Kidney epithelial cell (primary cell): ENCODE results near the gene ZNF749. TPM values are rescaled to one million over a fixed set of nuclear protein-coding genes. Genes with fewer than 3 reads are reported as not detected.

Source experiments
- DNase-seq: peaks from one replicate; pipeline ENCODE4 v3.0.0-alpha.2; 2010; ENCODE audit warnings: low read depth
- H3K27me3 ChIP-seq: 2 replicates; pipeline ENCODE4 v1.6.0; 2011; ENCODE audit warnings: low read length; ENCODE audit not compliant: control insufficient read depth, insufficient read depth
- H3K36me3 ChIP-seq: 2 replicates; pipeline ENCODE4 v1.5.1; 2011; ENCODE audit warnings: low read length; ENCODE audit not compliant: control insufficient read depth, insufficient read depth
- H3K4me3 ChIP-seq: 2 replicates; pipeline ENCODE4 v1.5.1; 2011; ENCODE audit warnings: low read depth, mild to moderate bottlenecking, control low read depth, low read length
- total RNA-seq: library from RNA; depleted of rRNA; stranded (reverse); fragments of >200 nt; gene quantifications from 2 replicates; pipeline ENCODE4 v1.2.3, GENCODE V29; 2015
- TF ChIP-seq, protein P1 (sequence below): IDR thresholded peaks from 2 replicates; pipeline ENCODE4 v1.5.1; 2011; ENCODE audit warnings: mild to moderate bottlenecking, moderate library complexity, low read length, control low read depth, inconsistent platforms; ENCODE audit not compliant: insufficient read depth, poor library complexity, severe bottlenecking

Gene ZNF749
- total RNA-seq, 1 donor from 2014 or later: 14.3 TPM

DNA sequence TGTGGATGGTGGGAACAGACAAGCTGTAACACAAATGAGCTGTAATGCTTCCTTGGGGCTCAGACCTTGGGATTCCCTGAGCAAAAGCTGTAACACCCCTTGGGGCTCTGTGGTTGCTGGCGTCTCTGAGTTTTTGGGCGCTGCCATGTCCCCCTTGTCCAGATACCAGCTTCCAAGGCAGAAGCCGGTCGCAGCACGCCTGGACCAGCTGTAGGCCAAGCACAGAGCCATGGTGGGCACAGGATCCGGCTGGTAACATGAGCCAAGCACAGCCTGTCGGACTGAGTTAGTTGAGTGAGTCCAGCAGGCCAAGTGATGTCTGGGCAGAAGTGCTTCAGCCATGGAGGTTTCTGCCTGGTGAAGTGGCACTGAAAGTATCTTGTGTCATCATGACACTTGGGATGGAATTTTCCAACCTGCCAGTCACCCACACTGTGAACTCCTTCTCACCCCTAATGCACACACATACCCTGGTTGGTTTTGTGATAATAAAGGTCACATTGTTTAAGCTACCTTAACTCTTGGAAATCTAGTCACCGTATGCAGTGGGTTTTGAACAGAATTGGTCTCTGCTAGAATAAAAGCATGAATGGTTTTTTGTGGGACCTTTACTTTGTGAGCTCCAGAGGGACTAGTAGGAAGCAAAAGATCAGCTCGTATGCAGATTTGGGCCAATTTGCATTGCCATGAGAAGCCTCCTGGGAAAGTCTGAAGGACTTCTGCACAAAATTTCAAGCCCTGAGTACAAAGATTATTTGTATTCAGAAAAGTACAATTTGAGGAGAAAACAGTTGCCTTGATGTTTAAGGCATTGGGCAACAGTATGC lies 31.2 kb upstream of the ZNF749 start:
- no peak for DNase-seq
- no peaks in the 10 kb centered on the region for H3K36me3 ChIP-seq
- TF ChIP-seq, protein P1, sequence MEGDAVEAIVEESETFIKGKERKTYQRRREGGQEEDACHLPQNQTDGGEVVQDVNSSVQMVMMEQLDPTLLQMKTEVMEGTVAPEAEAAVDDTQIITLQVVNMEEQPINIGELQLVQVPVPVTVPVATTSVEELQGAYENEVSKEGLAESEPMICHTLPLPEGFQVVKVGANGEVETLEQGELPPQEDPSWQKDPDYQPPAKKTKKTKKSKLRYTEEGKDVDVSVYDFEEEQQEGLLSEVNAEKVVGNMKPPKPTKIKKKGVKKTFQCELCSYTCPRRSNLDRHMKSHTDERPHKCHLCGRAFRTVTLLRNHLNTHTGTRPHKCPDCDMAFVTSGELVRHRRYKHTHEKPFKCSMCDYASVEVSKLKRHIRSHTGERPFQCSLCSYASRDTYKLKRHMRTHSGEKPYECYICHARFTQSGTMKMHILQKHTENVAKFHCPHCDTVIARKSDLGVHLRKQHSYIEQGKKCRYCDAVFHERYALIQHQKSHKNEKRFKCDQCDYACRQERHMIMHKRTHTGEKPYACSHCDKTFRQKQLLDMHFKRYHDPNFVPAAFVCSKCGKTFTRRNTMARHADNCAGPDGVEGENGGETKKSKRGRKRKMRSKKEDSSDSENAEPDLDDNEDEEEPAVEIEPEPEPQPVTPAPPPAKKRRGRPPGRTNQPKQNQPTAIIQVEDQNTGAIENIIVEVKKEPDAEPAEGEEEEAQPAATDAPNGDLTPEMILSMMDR: no peak
- no peak overlapping the region for H3K4me3 ChIP-seq
- H3K27me3 ChIP-seq: no peaks in the 10 kb centered on the region

DNA sequence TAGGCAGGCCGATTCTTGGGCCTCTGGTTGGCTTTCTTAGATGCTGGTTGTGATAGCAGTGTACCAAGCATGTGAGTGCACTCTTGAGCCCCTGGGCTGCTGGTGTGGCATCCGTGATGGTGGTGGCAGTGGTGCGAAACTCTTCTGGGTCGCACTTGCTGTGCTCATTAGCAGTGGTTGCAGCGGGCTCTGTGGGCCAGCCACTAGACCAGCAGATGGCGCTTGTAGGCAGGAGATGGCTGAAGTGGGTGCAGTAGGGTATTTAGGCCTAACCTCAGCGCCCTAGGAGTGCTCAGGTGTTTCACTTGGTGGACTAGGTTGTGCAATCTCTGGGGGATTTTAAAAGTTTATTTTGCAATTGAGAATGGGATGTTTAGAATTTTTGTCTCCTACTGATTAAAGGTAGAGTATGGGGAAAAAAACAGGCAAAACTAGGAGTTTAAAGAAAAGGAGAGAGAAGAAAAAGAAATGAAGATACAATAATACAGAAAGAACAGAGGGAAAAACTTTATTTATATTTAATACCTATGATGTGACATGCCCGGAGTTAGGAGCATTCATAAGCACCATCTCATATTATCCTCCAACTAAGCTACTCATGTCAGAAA lies 28.5 kb upstream of the ZNF749 start:
- H3K4me3 ChIP-seq: no peak overlapping the region
- TF ChIP-seq, protein P1: peak; percentile 61
- no peaks in the 10 kb centered on the region for H3K27me3 ChIP-seq
- no peak for DNase-seq
- no peaks in the 10 kb centered on the region for H3K36me3 ChIP-seq

DNA sequence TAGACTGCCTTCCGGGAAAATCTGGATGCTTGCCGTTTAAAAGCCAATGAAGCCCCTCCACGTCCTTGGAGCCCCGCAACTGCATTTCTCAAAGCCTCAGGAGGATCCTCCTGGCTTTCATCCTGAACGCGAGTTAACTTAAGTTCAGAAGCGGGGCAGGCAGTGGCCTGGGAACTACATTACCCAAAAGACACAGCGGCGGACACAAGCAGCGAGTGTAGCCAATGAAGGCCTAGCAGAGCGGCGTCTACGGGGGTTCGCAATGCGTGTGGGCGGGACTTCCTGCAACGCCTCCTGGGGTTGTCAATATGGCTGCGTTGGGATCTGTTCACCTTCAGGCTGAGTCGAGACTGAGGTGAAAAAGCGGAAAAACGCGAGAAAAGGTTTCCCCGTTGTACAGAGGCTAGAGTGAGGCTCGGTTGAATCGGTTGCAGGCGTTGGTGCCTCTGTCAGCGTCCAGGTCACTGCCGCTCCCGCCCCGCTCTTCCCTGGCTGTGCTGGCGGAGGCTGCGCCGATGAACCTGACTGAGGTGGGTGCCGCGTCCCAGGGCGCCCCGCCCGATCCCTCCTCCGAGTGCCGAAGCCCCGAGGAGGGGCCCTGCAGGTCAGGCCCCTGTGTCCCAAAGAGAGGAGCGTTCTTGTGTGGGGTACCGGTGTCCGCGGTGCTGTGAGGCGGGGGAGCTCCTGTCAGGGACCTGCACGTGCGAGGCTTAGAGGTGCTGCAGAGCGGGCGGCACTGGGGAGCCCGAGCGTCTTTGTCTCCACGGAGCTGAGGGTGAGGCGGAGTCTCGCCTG lies 24.1 kb upstream of the ZNF749 start, which contains the start of gene ZNF17:
Gene ZNF17, plus strand, starts transcription at position 285 of the 795 bp plus-strand sequence. CDS start 2,455 bp downstream, outside the sequence.
- no peaks in the 10 kb centered on the region for H3K27me3 ChIP-seq
- H3K36me3 ChIP-seq: peaks cover 2% of the 10 kb centered on the region
- H3K4me3 ChIP-seq: peak within 1 kb of the TSS; percentile 94
- TF ChIP-seq, protein P1: no peak
- peak; percentile 85 for DNase-seq

DNA sequence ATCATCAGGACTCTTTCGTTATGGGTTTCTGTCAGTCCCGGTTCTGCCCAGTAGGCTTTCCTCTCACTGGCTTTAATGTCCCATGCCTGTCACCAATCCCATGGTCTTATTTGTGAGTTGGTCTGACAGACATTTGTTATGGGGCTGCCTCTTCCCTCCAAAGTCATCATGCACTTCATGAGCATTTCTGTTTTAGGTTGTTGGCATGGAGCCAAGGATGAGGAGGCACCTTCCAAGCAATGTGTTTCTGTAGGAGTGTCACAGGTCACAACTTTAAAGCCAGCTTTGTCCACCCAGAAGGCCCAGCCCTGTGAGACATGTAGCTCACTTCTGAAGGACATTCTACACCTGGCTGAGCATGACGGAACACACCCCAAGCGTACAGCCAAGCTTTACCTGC lies 15.7 kb upstream of the ZNF749 start:
- no peak for DNase-seq
- TF ChIP-seq, protein P1: no peak
- peaks cover 4% of the 10 kb centered on the region for H3K36me3 ChIP-seq
- no peaks in the 10 kb centered on the region for H3K27me3 ChIP-seq
- H3K4me3 ChIP-seq: no peak overlapping the region

DNA sequence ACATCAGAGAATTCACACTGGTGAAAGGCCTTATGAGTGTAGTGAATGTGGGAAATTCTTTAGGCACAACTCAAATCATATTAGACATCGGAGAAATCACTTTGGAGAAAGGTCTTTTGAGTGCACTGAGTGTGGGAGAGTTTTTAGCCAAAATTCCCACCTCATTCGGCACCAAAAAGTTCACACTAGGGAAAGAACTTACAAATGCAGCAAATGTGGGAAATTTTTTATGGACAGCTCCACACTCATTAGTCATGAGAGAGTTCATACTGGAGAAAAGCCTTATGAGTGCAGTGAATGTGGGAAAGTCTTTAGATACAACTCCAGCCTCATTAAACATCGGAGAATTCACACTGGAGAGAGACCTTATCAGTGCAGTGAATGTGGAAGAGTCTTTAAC lies 14.1 kb upstream of the ZNF749 start:
- Histone ChIP-seq H3K36me3 (peaks cover 2% of the 10 kb centered on the region), H3K4me3 (no peak overlapping the region), H3K27me3 (no peaks in the 10 kb centered on the region)
- TF ChIP-seq, protein P1: no peak
- DNase-seq: no peak
